ENCODE results near the gene DOK4. TPM values are rescaled to one million over a fixed set of nuclear protein-coding genes. Genes with fewer than 3 reads are reported as not detected.
A peak's percentile ranks its signal among the peaks of the same experiment; 100 is the strongest.

DOK4 gene
- total and polyA plus RNA-seq, 8 donors, result 11.2 to 55.9 (median 31.1) TPM

DNA sequence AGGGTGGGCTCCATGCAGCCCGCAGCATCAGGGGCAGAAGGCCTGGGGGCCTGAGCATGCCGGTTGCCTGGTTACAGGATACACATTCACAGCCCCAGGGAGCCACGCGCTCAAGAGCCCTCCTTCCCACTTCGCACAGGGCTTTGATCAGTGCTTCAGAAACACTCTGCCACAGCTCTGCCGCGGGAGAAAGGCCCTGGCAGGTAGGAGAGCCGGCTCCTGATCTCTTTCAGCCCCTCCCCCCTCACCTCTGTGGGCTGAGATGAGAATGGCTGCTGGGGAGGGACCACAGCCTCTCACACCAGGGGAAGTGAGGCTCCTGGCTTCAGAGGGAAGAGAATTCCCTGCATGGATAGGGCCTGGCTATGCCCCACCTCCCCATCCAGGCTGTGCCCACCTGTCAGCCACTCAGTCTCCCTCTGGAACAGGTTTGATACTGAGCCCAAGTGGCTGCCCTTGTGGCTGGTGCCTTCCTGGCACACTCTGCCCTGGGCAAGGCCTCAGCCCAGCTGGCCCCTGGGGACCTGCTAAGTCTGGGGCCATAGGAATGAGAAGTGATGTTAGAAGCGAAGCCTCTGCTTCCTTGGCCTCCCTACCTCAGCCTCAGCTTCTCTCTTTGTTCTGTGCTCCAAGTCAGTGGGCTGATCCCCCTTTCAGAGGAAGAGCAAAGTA, 8.6 kb downstream of the DOK4 start:
- Histone ChIP-seq H3K36me3 (peaks cover 25 to 37% (median 28%) of the 10 kb centered on the region in 4 donors), H3K4me3 (peak overlapping the region in 1 of 4 donors; percentile 61), H3K27ac (peak overlapping the region in 3 of 5 donors; percentile 38 to 87 (median 84)), H3K27me3 (no peaks in the 10 kb centered on the region), H3K4me1 (peaks cover 37 to 73% (median 63%) of the 10 kb centered on the region in 4 donors), H3K9me3 (no peaks in the 10 kb centered on the region)
- no peak for DNase-seq
- WGBS, 5 donors, result 58 to 86% (median 61%) methylated on average over 3 to 9 of the region's 9 CpGs
- TF ChIP-seq CTCF (IDR thresholded peaks at IDR 0.05) (no peak), POLR2A (IDR thresholded peaks at IDR 0.05) (no peak), POLR2AphosphoS5 (IDR thresholded peaks at IDR 0.05) (no peak), EP300 (IDR thresholded peaks at IDR 0.05) (no peak)
- intact Hi-C loops (cut with DNase I; ENCODE audit: low total_unique reads), result no loop called here

GRCh38 chr16:57476546-57477410, 9.5 kb downstream of the DOK4 start:
- Histone ChIP-seq H3K4me3 (no peak overlapping the region), H3K9me3 (no peaks in the 10 kb centered on the region), H3K27ac (peak overlapping the region in 3 of 5 donors; percentile 1 to 45 (median 4)), H3K27me3 (no peaks in the 10 kb centered on the region), H3K36me3 (peaks cover 25 to 45% (median 37%) of the 10 kb centered on the region in 4 donors), H3K4me1 (peaks cover 45 to 81% (median 72%) of the 10 kb centered on the region in 4 donors)
- TF ChIP-seq POLR2A (IDR thresholded peaks at IDR 0.05) (no peak), POLR2AphosphoS5 (IDR thresholded peaks at IDR 0.05) (no peak), CTCF (IDR thresholded peaks at IDR 0.05) (no peak), EP300 (IDR thresholded peaks at IDR 0.05) (no peak)
- WGBS, 5 donors, result 77 to 88% (median 80%) methylated on average over 4 to 6 of the region's 6 CpGs
- intact Hi-C loops (cut with DNase I; ENCODE audit: low total_unique reads), result no loop called here
- DNase-seq, result no peak

GRCh38 chr16:57475711-57476339, 10.5 kb downstream of the DOK4 start:
- peak in 4 of 7 experiments; percentile 20 to 56 (median 28) for TF ChIP-seq CTCF (IDR thresholded peaks at IDR 0.05)
- TF ChIP-seq EP300 (IDR thresholded peaks at IDR 0.05), result no peak
- H3K4me1 ChIP-seq, result peaks cover 53 to 81% (median 76%) of the 10 kb centered on the region in 4 donors
- peak in 1 of 2 donors; percentile 83 for DNase-seq

More at GRCh38 chr16:57475711-57476339, 10.5 kb downstream of the DOK4 start:
- intact Hi-C loops (cut with DNase I; ENCODE audit: low total_unique reads), result no loop called here
- 19 to 37% (median 28%) methylated on average over 9 to 12 of the region's 12 CpGs for WGBS, 5 donors
- Histone ChIP-seq H3K36me3 (peaks cover 32 to 55% (median 46%) of the 10 kb centered on the region in 4 donors), H3K27me3 (no peaks in the 10 kb centered on the region), H3K9me3 (no peaks in the 10 kb centered on the region), H3K4me3 (no peak overlapping the region), H3K27ac (peak overlapping the region in 3 of 5 donors; percentile 4 to 45 (median 32))
